Ovary (tissue), 10 donors: ENCODE data around the gene ABCF3. TPM values are rescaled to one million over a fixed set of nuclear protein-coding genes. Genes with fewer than 3 reads are reported as not detected.

Experiments
- DNase-seq, 5 donors: peaks; one replicate each; pipeline ENCODE4 v3.0.0-alpha.2; 2019 to 2020
- H3K27ac ChIP-seq, 2 donors: fragments of 200-600 bp; one replicate each; pipeline versions ENCODE4 v1.5.1 to v1.8.0; 2019 to 2022
- H3K27me3 ChIP-seq: fragments of 200-600 bp; one replicate; pipeline ENCODE4 v1.8.0; 2022
- H3K36me3 ChIP-seq: fragments of 200-600 bp; sonication (generic); one replicate; pipeline ENCODE4 v1.5.1; 2019
- H3K4me1 ChIP-seq: one replicate; pipeline ENCODE4 v1.8.1; 2013; ENCODE audit warnings: mild to moderate bottlenecking, moderate library complexity; ENCODE audit not compliant: insufficient read depth
- H3K4me3 ChIP-seq: fragments of 200-600 bp; sonication (generic); one replicate; pipeline ENCODE4 v1.5.1; 2017
- H3K9me3 ChIP-seq, 2 donors: fragments of 200-600 bp in 1 of 2; sonication (generic) in 1 of 2; one replicate each; pipeline versions ENCODE4 v1.5.1 to v1.8.1; 2013 to 2019; ENCODE audit warnings: mild to moderate bottlenecking in 1 of 2, moderate library complexity in 1 of 2
- CTCF ChIP-seq, 3 donors: fragments of 450-650 bp in 2 of 3; fragments of 200-600 bp in 1 of 3; IDR thresholded peaks; one replicate each; pipeline versions ENCODE4 v1.5.1 to v1.8.0; 2016 to 2022; ENCODE audit warnings: antibody characterized with exemption in 3 of 3, mild to moderate bottlenecking in 1 of 3
- EP300 ChIP-seq: sonication (generic); formaldehyde crosslinking; IDR thresholded peaks from one replicate; pipeline ENCODE4 v1.6.1; 2017; ENCODE audit warnings: antibody characterized with exemption
- POLR2A ChIP-seq: fragments of 450-650 bp; IDR thresholded peaks from one replicate; pipeline ENCODE4 v1.6.1; 2017; ENCODE audit warnings: antibody characterized with exemption, mild to moderate bottlenecking, moderate library complexity
- WGBS, 3 donors: extraction: QIAGEN DNeasy Blood & Tissue Kit in 1 of 3; methylation state at CpG; one replicate each; pipeline versions ENCODE4 v1.1.5 to v1.1.7; 2013 to 2017; 5-methylcytosine and 5-hydroxymethylcytosine counted together
- intact Hi-C, 4 donors: fragments of 100-400 bp; cut with DNase I; formaldehyde crosslinking; loops; one replicate each; pipeline versions ENCODE4 v1.11.0 to v1.15.1; 2022 to 2023
- long read RNA-seq, 3 donors: library from polyadenylated mRNA in 2 of 3; unstranded in 2 of 3; transcript quantifications; one replicate each; pipeline ENCODE4 v2.0.0 and lab custom pipeline, GENCODE V29; 2021 to 2026
- polyA plus RNA-seq, 2 donors: library from polyadenylated mRNA; stranded (reverse); fragments of 200-250 nt in 1 of 2; fragments of 350-450 nt in 1 of 2; fragmentation: Illumina TruSeq in 1 of 2; extraction: RNeasy Lipid Tissue Mini Kit (QIAGEN cat#74804) in 1 of 2; gene quantifications; one replicate each; pipeline ENCODE4 v1.2.3, GENCODE V29; 2013 to 2014
- total RNA-seq, 7 donors: library from RNA; depleted of rRNA in 2 of 7; stranded (reverse); fragments of >200 nt in 2 of 7; fragmentation: NEBNext Ultra II Directional in 3 of 7; extraction: Animal tissue kit (Norgen Biotek cat#: 25700) in 3 of 7; gene quantifications; one replicate each; pipeline versions ENCODE4 v1.1.0 to v1.2.4, GENCODE V29; 2016 to 2023
- donor health status: DM: no; HTN: no; CAD: no; lungs with moderate emphysema.
- donor health status: DM: no; HTN: no; CAD: no.
- donor health status: Bipolar disorder and iron deficiency.
- donor health status: DM: yes; HTN: yes; CAD: no.
- donor health status: DM: no; HTN: no; CAD: no.
- donor health status: DM: yes; HTN: yes; CAD: no.

Gene ABCF3, protein sequence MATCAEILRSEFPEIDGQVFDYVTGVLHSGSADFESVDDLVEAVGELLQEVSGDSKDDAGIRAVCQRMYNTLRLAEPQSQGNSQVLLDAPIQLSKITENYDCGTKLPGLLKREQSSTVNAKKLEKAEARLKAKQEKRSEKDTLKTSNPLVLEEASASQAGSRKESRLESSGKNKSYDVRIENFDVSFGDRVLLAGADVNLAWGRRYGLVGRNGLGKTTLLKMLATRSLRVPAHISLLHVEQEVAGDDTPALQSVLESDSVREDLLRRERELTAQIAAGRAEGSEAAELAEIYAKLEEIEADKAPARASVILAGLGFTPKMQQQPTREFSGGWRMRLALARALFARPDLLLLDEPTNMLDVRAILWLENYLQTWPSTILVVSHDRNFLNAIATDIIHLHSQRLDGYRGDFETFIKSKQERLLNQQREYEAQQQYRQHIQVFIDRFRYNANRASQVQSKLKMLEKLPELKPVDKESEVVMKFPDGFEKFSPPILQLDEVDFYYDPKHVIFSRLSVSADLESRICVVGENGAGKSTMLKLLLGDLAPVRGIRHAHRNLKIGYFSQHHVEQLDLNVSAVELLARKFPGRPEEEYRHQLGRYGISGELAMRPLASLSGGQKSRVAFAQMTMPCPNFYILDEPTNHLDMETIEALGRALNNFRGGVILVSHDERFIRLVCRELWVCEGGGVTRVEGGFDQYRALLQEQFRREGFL
- total RNA-seq (10 to 100 TPM; 56.6 to 82.0 (median 61.7) TPM), polyA plus RNA-seq (10 to 100 TPM; 30.2 to 42.8 TPM)
- long read RNA-seq, donor 1, transcript ABCF3-203 (21 exons, 2,624 nt) = major isoform, 383 of 535 reads
- long read RNA-seq, donor 1, partial matches to known transcripts = 31 of 535 reads
- long read RNA-seq, donor 1, other reads (novel, unspliced or antisense) = 120 of 535 reads
- long read RNA-seq, donor 2, transcript ABCF3-203 (21 exons, 2,624 nt) = major isoform, 5 of 16 reads
- long read RNA-seq, donor 2, partial matches to known transcripts = 9 of 16 reads
- long read RNA-seq, donor 2, other reads (novel, unspliced or antisense) = 0 of 16 reads
- long read RNA-seq, donor 3, transcript ABCF3-203 (21 exons, 2,624 nt) = major isoform, 97 of 137 reads
- long read RNA-seq, donor 3, partial matches to known transcripts = 6 of 137 reads
- long read RNA-seq, donor 3, other reads (novel, unspliced or antisense) = 34 of 137 reads

- H3K36me3 ChIP-seq = no peaks in the 10 kb centered on the region
- 0 to 1% (median 0%) methylated on average over 36 to 45 of the region's 45 CpGs for WGBS, 3 donors
- H3K4me1 ChIP-seq = peaks cover 4% of the 10 kb centered on the region
- H3K27ac ChIP-seq = peak within 1 kb of the TSS; percentile 55 to 73
- H3K27me3 ChIP-seq = no peaks in the 10 kb centered on the region
- H3K9me3 ChIP-seq = no peaks in the 10 kb centered on the region
- peak in 1 of 5 donors; percentile 75 for DNase-seq
- TF ChIP-seq CTCF (IDR thresholded peaks at IDR 0.05) = no peak
- peak; percentile 68 for TF ChIP-seq POLR2A
- no peak for TF ChIP-seq EP300
- intact Hi-C loops = loop anchor here (2.0 to 10.0 kb wide), 4 partner anchors 54 to 304 kb away; partner anchors contain the start of genes ALG3 (in 2 of the 4), EEF1AKMT4 (in 2 of the 4) and PARL (in 1 of the 4)
- peak within 1 kb of the TSS; percentile 85 for H3K4me3 ChIP-seq
Observed at GRCh38 chr3:184186184-184186901, at the start of gene ABCF3. ABCF3 (plus strand) TSS chr3:184186199; CDS start chr3:184186208, 9 bp downstream.

DNA sequence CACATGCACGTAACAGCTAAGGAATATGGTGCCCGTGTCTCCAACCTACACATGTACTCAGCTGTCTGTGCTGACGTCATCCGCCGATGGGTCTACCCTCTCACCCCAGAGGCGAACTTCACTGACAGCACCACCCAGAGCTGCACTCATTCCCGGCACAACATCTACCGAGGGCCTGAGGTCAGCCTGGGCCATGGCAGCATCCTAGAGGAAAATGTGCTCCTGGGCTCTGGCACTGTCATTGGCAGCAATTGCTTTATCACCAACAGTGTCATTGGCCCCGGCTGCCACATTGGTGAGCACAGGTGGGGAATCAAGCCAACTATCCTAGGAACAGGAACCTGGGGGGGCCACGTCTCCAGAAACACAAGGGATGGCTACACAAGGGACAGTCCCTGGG lies 45.6 kb upstream of the ABCF3 start:
- Histone ChIP-seq H3K36me3 (no peaks in the 10 kb centered on the region), H3K27me3 (no peaks in the 10 kb centered on the region), H3K4me3 (no peak overlapping the region), H3K4me1 (no peaks in the 10 kb centered on the region), H3K27ac (no peak overlapping the region), H3K9me3 (no peaks in the 10 kb centered on the region)
- WGBS, 3 donors = 82 to 90% (median 85%) methylated on average over 10 of the region's 10 CpGs
- no peak for TF ChIP-seq POLR2A
- no peak for TF ChIP-seq CTCF (IDR thresholded peaks at IDR 0.05)
- TF ChIP-seq EP300 = no peak
- intact Hi-C loops = loop anchor here in 2 of 4 donors (5.0 to 10.0 kb wide), 2 partner anchors 102 to 104 kb away; partner anchors contain the start of genes ALG3 (in 1 of the 2) and EEF1AKMT4 (in 1 of the 2)
- DNase-seq = no peak

DNA sequence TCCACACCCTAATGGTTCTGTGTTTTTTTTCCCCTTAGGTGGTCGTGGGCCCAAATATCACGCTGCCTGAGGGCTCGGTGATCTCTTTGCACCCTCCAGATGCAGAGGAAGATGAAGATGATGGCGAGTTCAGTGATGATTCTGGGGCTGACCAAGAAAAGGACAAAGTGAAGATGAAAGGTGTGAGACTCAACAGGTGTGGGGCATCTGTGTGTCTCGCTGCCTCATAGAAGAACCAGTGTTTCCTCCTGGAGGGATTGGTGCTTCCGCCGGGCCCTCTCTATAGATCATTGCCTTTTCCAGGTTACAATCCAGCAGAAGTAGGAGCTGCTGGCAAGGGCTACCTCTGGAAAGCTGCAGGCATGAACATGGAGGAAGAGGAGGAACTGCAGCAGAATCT lies 43.8 kb upstream of the ABCF3 start:
- intact Hi-C loops = loop anchor here in 2 of 4 donors (5.0 to 10.0 kb wide), 2 partner anchors 100 to 103 kb away; partner anchors contain the start of genes ALG3 (in 1 of the 2) and EEF1AKMT4 (in 1 of the 2)
- Histone ChIP-seq H3K4me1 (no peaks in the 10 kb centered on the region), H3K27me3 (no peaks in the 10 kb centered on the region), H3K36me3 (no peaks in the 10 kb centered on the region), H3K4me3 (no peak overlapping the region), H3K9me3 (no peaks in the 10 kb centered on the region), H3K27ac (no peak overlapping the region)
- WGBS, 3 donors = 88 to 94% (median 90%) methylated on average over 7 of the region's 7 CpGs
- TF ChIP-seq POLR2A (no peak), CTCF (IDR thresholded peaks at IDR 0.05) (no peak), EP300 (no peak)
- DNase-seq = no peak
